ENCODE measurements around the gene FMO4. TPM values are rescaled to one million over a fixed set of nuclear protein-coding genes. Genes with fewer than 3 reads are reported as not detected.
"Not testable (repeated sequence)": the region's sequence is repeated elsewhere in the genome, so short reads cannot be mapped to it uniquely, and the experiment has no call there.

FMO4 gene
- polyA plus RNA-seq, 3 donors = 15.4 to 25.4 (median 20.6) TPM

- DNase-seq (ENCODE audit: extremely low read depth in 1 of 11, low read depth in 9 of 11, low spot score in 4 of 11) = no peak
These were observed 53.5 kb downstream of the FMO4 start for GRCh38 chr1:171367436-171367835.

- no peak for DNase-seq (ENCODE audit: extremely low read depth in 1 of 11, low read depth in 9 of 11, low spot score in 4 of 11)
These were observed 58.6 kb downstream of the FMO4 start for GRCh38 chr1:171372418-171373084.

- not testable (repeated sequence) for DNase-seq (ENCODE audit: extremely low read depth in 1 of 11, low read depth in 9 of 11, low spot score in 4 of 11)
These were observed 59.6 kb downstream of the FMO4 start for GRCh38 chr1:171373357-171374122.

GRCh38 chr1:171379846-171380245 lies 65.9 kb downstream of the FMO4 start:
- no peak for DNase-seq (ENCODE audit: extremely low read depth in 1 of 11, low read depth in 9 of 11, low spot score in 4 of 11)

- DNase-seq (ENCODE audit: extremely low read depth in 1 of 11, low read depth in 9 of 11, low spot score in 4 of 11) = no peak
These were observed 67.9 kb downstream of the FMO4 start for GRCh38 chr1:171381866-171382210.

GRCh38 chr1:171384496-171384895 lies 70.5 kb downstream of the FMO4 start:
- no peak for DNase-seq (ENCODE audit: extremely low read depth in 1 of 11, low read depth in 9 of 11, low spot score in 4 of 11)

- DNase-seq (ENCODE audit: extremely low read depth in 1 of 11, low read depth in 9 of 11, low spot score in 4 of 11) = no peak
These were observed 75.2 kb downstream of the FMO4 start for GRCh38 chr1:171389171-171389570.

GRCh38 chr1:171390740-171391139 lies 76.8 kb downstream of the FMO4 start:
- DNase-seq (ENCODE audit: extremely low read depth in 1 of 11, low read depth in 9 of 11, low spot score in 4 of 11) = not testable (repeated sequence)

Other genes with a start within 250 kb of the FMO4 start
- under 1 TPM; 0.12 to 0.17 (median 0.12) TPM for gene FMO3, start 223.3 kb upstream of the FMO4 start, polyA plus RNA-seq (ENCODE audit: insufficient read length in 3 of 3)
- 1 to 10 TPM in 2 of 3 donors, under 1 TPM in 1; 0.46 to 2.8 (median 1.4) TPM for gene FMO2, start 128.9 kb upstream of the FMO4 start, polyA plus RNA-seq (ENCODE audit: insufficient read length in 3 of 3)
- 100 to 1,000 TPM; 182 to 233 (median 219) TPM for gene FMO1, start 65.7 kb upstream of the FMO4 start, polyA plus RNA-seq (ENCODE audit: insufficient read length in 3 of 3)
- gene PRRC2C, start 171.3 kb downstream of the FMO4 start, polyA plus RNA-seq (ENCODE audit: insufficient read length in 3 of 3) = 100 to 1,000 TPM; 131 to 139 (median 135) TPM

Data from renal cortex interstitium (tissue), 11 donors.